A673 (cell line): Measurements from ENCODE around the gene LMO4.

Source experiments
- CTCF ChIP-seq: fragments of 300-800, 200-600 bp; sonication (generic); conservative IDR thresholded peaks from 2 replicates; pipeline ENCODE4 v1.5.1; 2017; ENCODE audit warnings: low read depth, mild to moderate bottlenecking, antibody characterized with exemption, low read length, moderate library complexity, mixed read lengths
- EZH2 ChIP-seq: fragments of 200-600 bp; sonication (generic); IDR thresholded peaks from 2 replicates; pipeline ENCODE4 v1.6.1; 2017; ENCODE audit warnings: borderline replicate concordance, low read depth, mild to moderate bottlenecking, mixed read lengths, antibody characterized with exemption, low read length; ENCODE audit not compliant: poor library complexity, severe bottlenecking

DNA sequence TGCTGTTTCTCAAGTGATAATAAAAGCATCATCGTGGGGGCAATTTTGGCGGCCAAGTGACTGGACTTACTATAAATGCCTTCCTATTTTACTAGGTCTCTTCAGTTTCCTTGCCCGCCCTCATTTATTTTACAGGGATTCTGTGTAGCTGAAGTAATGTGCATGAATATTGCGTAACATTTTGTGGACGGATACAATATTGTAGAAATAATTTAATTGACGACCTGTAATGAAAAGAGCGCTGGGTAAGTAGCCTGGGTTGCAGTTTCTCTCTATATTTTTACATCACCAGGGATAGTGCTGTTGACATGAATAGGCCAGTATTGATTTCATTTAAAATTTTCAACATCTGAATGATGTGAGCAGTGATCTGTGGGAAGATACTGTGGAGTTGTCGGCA is 28.1 kb upstream of the LMO4 start:
- TF ChIP-seq CTCF = no peak
- TF ChIP-seq EZH2 = no peak
